ENCODE data around the gene SCNN1G.

Gene SCNN1G

DNA sequence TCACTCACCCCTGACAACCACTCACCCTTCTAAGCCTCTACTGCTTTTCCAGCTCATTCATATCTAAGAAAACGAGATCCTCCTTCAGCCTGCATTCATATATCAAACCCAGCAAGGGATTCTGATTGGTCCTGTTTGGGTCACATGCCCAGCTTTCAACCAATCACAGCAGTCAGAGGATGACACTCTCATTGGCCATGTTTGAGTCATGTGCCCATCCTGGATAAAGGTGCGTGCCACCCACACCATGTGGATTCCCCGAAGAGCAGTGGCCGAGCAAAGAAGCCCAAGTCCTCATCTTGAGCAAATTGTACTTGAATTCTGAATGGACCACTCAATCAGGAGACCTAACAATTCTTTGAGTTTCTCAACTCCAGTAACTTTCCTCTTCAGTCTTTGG is 45.0 kb downstream of the SCNN1G start:
- no peak overlapping the region for H3K4me3 ChIP-seq (ENCODE audit: low read depth, low read length)
- in situ Hi-C loops (cut with HindIII; ENCODE audit: low sequenced_read_pairs) = no loop called here
- DNase-seq (ENCODE audit: low read depth) = no peak
- TF ChIP-seq, protein P1, sequence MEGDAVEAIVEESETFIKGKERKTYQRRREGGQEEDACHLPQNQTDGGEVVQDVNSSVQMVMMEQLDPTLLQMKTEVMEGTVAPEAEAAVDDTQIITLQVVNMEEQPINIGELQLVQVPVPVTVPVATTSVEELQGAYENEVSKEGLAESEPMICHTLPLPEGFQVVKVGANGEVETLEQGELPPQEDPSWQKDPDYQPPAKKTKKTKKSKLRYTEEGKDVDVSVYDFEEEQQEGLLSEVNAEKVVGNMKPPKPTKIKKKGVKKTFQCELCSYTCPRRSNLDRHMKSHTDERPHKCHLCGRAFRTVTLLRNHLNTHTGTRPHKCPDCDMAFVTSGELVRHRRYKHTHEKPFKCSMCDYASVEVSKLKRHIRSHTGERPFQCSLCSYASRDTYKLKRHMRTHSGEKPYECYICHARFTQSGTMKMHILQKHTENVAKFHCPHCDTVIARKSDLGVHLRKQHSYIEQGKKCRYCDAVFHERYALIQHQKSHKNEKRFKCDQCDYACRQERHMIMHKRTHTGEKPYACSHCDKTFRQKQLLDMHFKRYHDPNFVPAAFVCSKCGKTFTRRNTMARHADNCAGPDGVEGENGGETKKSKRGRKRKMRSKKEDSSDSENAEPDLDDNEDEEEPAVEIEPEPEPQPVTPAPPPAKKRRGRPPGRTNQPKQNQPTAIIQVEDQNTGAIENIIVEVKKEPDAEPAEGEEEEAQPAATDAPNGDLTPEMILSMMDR (IDR thresholded peaks at IDR 0.05; ENCODE audit: low read depth, low read length, missing control alignments) = no peak

DNA sequence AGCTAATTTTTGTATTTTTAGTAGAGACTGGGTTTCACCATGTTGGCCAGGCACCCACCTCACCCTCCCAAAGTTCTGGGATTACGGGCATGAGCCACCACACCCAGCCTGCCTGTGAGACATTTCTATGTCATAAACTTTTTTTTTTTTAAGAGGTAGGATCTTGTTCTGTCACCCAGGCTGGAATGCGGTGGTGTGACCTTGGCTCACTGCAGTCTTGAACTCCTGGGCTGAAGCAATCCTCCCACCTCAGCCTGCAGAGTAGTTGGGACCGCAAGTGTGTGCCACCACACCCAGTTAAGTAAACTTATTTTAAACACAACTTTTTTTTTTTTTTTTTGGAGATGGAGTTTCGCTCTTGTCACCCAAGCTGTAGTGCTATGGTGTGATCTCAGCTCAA is 47.2 kb downstream of the SCNN1G start:
- H3K4me3 ChIP-seq (ENCODE audit: low read depth, low read length) = no peak overlapping the region
- in situ Hi-C loops (cut with HindIII; ENCODE audit: low sequenced_read_pairs) = no loop called here
- TF ChIP-seq, protein P1 (IDR thresholded peaks at IDR 0.05; ENCODE audit: low read depth, low read length, missing control alignments) = no peak
- DNase-seq (ENCODE audit: low read depth) = no peak

DNA sequence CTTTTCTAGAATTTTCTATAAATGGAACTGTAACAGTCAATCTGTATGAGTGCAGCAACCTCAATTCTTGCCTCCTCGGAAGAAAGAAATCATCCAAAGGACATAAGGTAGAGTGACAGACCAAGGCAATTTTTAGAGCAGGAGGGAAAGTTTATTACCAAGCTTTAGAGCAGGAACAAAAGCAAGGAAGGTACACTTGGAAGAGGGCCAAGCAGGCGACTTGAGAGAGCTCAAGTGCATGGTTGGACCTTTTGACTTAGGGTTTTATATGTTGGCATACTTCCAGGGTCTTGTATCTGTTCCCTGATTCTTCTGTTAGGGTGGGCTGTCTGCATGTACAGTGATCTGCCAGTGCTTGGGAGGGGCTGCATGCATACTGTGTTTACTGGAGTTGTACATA is 50.3 kb downstream of the SCNN1G start:
- no peak overlapping the region for H3K4me3 ChIP-seq (ENCODE audit: low read depth, low read length)
- in situ Hi-C loops (cut with HindIII; ENCODE audit: low sequenced_read_pairs) = no loop called here
- DNase-seq (ENCODE audit: low read depth) = no peak
- TF ChIP-seq, protein P1 (IDR thresholded peaks at IDR 0.05; ENCODE audit: low read depth, low read length, missing control alignments) = no peak

DNA sequence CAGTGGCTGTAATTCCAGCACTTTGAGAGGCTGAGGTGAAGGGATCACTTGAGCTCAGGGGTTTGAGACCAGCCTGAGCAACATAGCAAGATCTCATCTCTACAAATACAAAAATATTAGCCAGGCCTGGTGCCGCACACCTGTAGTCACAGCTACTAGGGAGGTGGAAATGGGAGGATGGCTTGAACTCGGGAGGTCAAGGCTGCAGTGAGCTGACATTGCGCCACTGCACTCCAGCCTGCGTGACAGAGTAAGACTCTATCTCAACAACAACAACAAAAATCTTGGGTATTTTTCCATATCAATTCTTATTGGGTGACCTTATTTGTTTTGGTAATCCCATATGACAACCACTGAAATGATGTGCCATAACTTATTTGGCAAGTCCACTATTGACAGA is 52.6 kb downstream of the SCNN1G start:
- TF ChIP-seq, protein P1 (IDR thresholded peaks at IDR 0.05; ENCODE audit: low read depth, low read length, missing control alignments) = no peak

DNA sequence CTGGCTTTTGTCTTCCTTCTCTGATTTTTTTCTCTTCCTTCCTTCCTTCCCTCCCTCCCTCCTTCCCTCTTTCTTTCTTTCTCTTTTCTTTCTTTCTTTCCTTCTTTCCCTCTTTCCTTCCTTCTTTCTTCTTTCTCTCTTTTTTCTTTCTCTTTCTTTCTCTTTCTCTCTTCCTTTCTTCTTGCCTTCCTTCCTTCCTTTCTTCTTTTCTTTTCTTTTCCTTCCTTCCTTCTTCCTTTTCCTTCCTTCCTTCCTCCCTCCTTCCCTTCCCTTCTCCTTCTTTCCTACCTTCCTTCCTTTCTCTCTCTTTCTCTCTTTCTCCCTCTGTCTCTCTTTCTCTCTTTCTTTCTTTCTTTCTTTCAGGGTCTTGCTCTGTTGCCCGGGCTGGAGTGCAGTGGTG is 54.4 kb downstream of the SCNN1G start:
- DNase-seq (ENCODE audit: low read depth) = no peak
- in situ Hi-C loops (cut with HindIII; ENCODE audit: low sequenced_read_pairs) = no loop called here
- TF ChIP-seq, protein P1 (IDR thresholded peaks at IDR 0.05; ENCODE audit: low read depth, low read length, missing control alignments) = no peak
- H3K4me3 ChIP-seq (ENCODE audit: low read depth, low read length) = no peak overlapping the region

More for the DNA sequence above, 52.6 kb downstream of the SCNN1G start:
- no peak overlapping the region for H3K4me3 ChIP-seq (ENCODE audit: low read depth, low read length)
- DNase-seq (ENCODE audit: low read depth) = no peak
- in situ Hi-C loops (cut with HindIII; ENCODE audit: low sequenced_read_pairs) = no loop called here

DNA sequence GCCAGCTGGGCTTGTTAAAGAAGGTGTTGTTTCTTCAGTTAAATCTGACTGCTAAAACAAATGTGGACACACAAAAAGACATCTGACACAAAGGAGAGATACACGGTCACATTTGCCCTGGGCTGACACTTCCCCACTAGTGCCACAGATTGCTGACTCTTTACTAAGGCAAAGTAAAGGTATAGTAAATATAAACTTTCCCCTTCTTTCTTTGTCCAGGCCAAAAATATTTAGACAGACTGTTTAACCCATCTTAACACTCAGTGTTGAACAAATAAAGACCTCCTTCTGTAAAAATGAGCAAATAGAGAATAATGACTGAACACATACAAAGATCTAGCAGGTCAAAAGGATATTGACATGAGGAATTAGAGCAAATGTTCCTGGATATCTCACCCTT is 58.4 kb downstream of the SCNN1G start:
- no peak overlapping the region for H3K4me3 ChIP-seq (ENCODE audit: low read depth, low read length)
- TF ChIP-seq, protein P1 (IDR thresholded peaks at IDR 0.05; ENCODE audit: low read depth, low read length, missing control alignments) = no peak
- in situ Hi-C loops (cut with HindIII; ENCODE audit: low sequenced_read_pairs) = no loop called here
- no peak for DNase-seq (ENCODE audit: low read depth)

DNA sequence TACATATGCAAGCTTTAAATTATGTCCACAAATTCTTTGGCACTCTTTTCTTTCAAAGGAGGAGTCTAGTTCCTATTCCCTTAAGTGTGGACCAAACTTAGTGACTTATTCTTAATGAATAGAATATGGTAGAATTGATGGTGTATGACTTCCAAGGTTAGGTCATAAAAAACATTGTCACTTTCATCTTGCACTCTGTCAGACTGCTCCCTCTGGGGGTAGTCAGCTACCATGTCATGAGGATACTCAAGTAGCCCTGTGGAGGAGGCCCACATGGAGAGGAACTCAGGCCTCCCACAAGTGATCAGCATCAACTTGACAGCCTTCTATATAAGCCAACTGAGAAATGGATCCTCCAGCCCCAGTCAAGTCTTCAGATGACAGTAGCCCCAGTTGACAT is 61.6 kb downstream of the SCNN1G start:
- TF ChIP-seq, protein P1 (IDR thresholded peaks at IDR 0.05; ENCODE audit: low read depth, low read length, missing control alignments) = no peak
- in situ Hi-C loops (cut with HindIII; ENCODE audit: low sequenced_read_pairs) = no loop called here
- H3K4me3 ChIP-seq (ENCODE audit: low read depth, low read length) = no peak overlapping the region
- DNase-seq (ENCODE audit: low read depth) = no peak
